H1 (cell line): ENCODE data around the gene MTNR1A.

Source experiments
- EP300 ChIP-seq, 2 experiments: IDR thresholded peaks; 1 replicate in 1 of 2; 2 replicates in 1 of 2; pipeline ENCODE4 v1.6.1; 2011 to 2012; ENCODE audit warnings: low read depth in 2 of 2, low read length in 2 of 2, mild to moderate bottlenecking in 2 of 2, borderline replicate concordance in 1 of 2, inconsistent platforms in 1 of 2, moderate library complexity in 1 of 2
- POLR2A ChIP-seq, 2 experiments: IDR thresholded peaks; 1 replicate in 1 of 2; 2 replicates in 1 of 2; pipeline ENCODE4 v1.6.1; 2011; ENCODE audit warnings: low read depth in 2 of 2, low read length in 2 of 2, mild to moderate bottlenecking in 2 of 2; ENCODE audit errors: control extremely low read depth in 1 of 2
- POLR2AphosphoS5 ChIP-seq: IDR thresholded peaks from 2 replicates; pipeline ENCODE4 v1.6.1; 2011; ENCODE audit warnings: low read depth, low read length
- TF ChIP-seq, protein P1 (sequence below), 3 experiments: IDR thresholded peaks; 1 replicate in 2 of 3; 2 replicates in 1 of 3; pipeline versions ENCODE4 v1.5.1 to v1.6.1; 2011; ENCODE audit warnings: low read length in 3 of 3, mild to moderate bottlenecking in 3 of 3, inconsistent platforms in 2 of 3, low read depth in 1 of 3, moderate library complexity in 1 of 3; ENCODE audit not compliant: insufficient read depth in 1 of 3; ENCODE audit errors: control extremely low read depth in 1 of 3

DNA sequence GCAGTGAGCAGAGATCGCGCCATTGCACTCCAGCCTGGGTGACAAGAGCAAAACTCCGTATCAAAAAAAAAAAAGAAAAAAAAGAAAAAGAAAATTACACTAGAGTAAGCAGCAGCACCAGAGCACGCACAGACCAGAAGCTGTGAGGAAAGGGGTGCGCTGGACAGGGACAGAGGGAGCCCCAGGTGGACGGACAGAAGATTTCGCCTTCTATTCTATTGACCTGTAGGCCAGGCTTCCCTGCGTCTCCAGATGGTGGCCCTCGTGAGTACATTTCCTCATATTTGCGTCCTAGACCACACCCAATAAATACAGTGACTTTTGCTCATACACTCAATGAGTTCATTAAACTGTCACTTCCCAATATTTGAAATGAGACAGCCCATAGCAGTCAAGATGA is 19.1 kb downstream of the MTNR1A start:
- TF ChIP-seq POLR2AphosphoS5: no peak
- TF ChIP-seq POLR2A (IDR thresholded peaks at IDR 0.05; ENCODE audit: control extremely low read depth in 1 of 2, low read depth in 2 of 2, low read length in 2 of 2): no peak
- TF ChIP-seq, protein P1, sequence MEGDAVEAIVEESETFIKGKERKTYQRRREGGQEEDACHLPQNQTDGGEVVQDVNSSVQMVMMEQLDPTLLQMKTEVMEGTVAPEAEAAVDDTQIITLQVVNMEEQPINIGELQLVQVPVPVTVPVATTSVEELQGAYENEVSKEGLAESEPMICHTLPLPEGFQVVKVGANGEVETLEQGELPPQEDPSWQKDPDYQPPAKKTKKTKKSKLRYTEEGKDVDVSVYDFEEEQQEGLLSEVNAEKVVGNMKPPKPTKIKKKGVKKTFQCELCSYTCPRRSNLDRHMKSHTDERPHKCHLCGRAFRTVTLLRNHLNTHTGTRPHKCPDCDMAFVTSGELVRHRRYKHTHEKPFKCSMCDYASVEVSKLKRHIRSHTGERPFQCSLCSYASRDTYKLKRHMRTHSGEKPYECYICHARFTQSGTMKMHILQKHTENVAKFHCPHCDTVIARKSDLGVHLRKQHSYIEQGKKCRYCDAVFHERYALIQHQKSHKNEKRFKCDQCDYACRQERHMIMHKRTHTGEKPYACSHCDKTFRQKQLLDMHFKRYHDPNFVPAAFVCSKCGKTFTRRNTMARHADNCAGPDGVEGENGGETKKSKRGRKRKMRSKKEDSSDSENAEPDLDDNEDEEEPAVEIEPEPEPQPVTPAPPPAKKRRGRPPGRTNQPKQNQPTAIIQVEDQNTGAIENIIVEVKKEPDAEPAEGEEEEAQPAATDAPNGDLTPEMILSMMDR (IDR thresholded peaks at IDR 0.05; ENCODE audit: control extremely low read depth in 1 of 3, insufficient read depth in 1 of 3, low read depth in 1 of 3, low read length in 3 of 3): peak; percentile 65 to 92 (median 74)
- no peak for TF ChIP-seq EP300 (IDR thresholded peaks at IDR 0.05; ENCODE audit: borderline replicate concordance in 1 of 2, low read depth in 2 of 2, low read length in 2 of 2)
